AG10803 (cell line): ENCODE measurements around the gene DIS3L2.
"Not testable (repeated sequence)": the region's sequence is repeated elsewhere in the genome, so short reads cannot be mapped to it uniquely, and the experiment has no call there.

Experiments
- DNase-seq: peaks from one replicate; pipeline ENCODE4 v3.0.0; 2010; ENCODE audit warnings: low read depth
- H3K4me3 ChIP-seq: 2 replicates; pipeline ENCODE4 v1.5.1; 2011; ENCODE audit warnings: mild to moderate bottlenecking, low read length, control low read depth
- TF ChIP-seq, protein P1 (sequence below): conservative IDR thresholded peaks from 2 replicates; pipeline ENCODE4 v1.5.1; 2011; ENCODE audit warnings: mild to moderate bottlenecking, low read length, control low read depth, inconsistent platforms

Gene DIS3L2

DNA sequence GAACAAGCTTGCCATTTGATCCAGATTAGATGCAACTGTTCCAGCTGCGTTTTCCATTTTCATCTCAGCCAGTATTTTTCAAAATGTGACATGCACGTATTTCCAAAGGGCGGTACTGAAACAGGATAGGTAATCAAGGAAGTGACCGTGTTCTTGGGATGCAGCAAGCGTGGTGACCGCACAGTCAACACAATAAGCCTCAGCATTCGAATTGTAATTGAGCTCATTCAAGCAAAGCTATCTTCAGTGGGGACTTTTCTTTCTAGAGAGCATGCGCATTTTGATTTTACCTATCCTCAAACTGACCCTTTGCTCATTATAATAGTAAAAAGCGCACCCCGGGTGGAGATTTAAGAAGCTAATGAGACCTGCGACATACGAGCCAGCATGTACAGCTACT lies 413.7 kb downstream of the DIS3L2 start:
- TF ChIP-seq, protein P1, sequence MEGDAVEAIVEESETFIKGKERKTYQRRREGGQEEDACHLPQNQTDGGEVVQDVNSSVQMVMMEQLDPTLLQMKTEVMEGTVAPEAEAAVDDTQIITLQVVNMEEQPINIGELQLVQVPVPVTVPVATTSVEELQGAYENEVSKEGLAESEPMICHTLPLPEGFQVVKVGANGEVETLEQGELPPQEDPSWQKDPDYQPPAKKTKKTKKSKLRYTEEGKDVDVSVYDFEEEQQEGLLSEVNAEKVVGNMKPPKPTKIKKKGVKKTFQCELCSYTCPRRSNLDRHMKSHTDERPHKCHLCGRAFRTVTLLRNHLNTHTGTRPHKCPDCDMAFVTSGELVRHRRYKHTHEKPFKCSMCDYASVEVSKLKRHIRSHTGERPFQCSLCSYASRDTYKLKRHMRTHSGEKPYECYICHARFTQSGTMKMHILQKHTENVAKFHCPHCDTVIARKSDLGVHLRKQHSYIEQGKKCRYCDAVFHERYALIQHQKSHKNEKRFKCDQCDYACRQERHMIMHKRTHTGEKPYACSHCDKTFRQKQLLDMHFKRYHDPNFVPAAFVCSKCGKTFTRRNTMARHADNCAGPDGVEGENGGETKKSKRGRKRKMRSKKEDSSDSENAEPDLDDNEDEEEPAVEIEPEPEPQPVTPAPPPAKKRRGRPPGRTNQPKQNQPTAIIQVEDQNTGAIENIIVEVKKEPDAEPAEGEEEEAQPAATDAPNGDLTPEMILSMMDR = no peak
- no peak overlapping the region for H3K4me3 ChIP-seq
- no peak for DNase-seq

DNA sequence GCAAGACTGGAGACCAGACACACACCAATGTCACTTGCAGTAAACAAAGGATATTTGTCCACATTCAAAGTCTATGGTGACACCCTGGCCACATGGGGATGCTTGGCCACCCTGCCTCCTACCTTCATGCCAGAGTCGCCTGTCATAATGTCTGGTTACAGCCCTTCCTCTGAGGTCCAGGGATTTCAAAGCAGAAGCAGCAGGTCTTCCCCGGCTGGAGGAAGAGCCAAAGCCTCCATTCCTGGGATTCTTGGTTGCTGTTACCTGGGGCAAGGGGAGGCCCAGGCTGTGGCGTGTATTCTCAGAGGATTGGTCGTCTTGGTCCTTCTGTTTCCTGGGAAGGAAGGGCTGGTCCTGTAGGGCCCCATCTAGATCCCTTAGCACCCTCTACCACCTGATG lies 414.7 kb downstream of the DIS3L2 start:
- DNase-seq = no peak
- TF ChIP-seq, protein P1 = no peak
- no peak overlapping the region for H3K4me3 ChIP-seq

DNA sequence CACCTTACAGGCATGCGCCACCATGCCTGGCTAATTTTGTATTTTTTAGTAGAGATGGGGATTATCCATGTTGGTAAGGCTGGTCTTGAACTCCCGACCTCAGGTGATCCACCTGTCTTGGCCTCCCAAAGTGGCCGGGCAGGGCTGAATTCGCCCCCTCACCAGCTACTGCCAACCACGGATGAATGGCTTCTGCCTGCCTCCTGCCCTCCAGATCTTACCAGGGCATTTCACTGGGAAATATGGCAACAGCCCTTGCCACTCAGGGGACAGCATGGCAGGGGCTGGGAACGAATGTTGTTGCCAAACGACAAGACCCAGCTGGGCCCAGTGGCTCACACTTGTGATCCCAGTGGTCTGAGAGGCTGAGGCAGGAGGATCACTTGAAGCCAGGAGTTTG lies 415.2 kb downstream of the DIS3L2 start:
- TF ChIP-seq, protein P1 = no peak
- DNase-seq = no peak
- H3K4me3 ChIP-seq = no peak overlapping the region

DNA sequence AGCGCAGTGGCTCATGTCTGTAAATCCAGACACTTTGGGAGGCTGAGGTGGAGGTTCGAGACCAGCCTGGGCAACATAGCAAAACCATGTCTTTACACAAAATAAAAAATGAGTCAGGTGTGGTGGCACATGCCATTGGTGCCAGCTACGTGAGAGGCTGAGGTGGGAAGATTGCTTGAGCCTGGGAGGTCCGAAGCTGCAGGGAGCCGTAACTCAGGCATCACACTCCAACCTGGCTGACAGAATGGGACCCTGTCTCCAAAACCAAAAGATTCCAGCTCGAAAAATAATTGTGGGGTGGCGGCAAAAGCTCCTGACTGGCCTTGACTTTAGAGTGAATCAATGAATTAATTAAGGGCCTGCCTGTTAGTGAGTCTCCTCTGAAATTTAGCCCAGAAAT lies 415.8 kb downstream of the DIS3L2 start:
- H3K4me3 ChIP-seq = no peak overlapping the region
- TF ChIP-seq, protein P1 = no peak
- DNase-seq = no peak

DNA sequence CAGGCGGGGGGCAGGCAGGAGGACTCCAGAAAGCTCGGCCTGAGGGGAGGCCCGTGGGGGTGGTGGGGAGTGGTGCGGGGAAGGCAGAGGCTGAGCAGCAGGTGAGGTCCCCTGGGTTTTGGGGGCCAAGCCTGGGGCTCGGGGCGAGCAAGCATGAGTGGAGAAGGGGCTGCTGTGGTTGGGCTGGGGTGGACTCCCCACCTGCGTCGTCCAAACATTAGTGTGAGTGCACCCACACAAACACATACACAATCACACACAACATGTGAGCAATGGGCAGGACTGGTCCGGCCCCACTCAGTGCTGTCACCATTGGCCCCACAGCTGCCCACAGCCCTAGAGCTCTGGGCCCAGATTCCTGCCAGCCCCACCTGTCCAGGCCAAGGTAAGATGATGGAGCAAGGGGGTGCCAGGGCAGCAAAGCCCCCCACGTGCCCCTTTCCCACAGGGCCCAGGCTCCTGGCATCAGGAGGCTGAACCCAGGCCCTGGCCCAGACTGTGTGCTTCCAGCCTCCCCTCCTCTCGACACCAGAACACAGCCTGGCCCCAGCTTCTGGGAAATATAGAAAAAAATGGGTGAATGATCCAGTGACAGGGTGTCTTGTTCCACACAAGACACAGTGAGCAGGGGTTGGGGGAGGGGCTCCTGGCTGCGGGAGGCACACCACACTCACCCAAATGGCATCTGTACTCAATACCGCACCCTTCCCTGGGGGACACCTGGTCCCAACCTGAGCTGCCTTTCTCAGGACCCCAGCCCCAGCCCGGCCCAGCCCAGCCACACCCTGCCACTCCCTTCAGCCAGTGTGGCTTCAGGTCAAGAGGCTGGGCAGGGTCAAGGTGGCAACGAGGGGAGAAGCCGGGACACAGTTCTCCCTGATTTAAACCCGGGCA lies 416.6 kb downstream of the DIS3L2 start:
- no peak overlapping the region for H3K4me3 ChIP-seq
- TF ChIP-seq, protein P1 = no peak
- no peak for DNase-seq

DNA sequence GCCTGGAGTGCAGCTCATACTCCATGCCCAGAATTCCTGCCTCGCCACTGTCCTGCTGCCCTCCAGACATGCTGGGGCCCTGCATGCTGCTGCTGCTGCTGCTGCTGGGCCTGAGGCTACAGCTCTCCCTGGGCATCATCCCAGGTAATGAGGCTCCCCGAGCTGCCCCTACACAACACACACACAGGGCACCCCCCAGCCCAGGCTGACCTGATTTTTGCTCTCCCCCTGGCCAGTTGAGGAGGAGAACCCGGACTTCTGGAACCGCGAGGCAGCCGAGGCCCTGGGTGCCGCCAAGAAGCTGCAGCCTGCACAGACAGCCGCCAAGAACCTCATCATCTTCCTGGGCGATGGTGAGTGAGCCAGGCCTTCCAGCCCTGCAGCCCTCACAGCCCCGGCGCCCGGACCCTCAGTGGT lies 417.2 kb downstream of the DIS3L2 start, which contains the start of gene ALPP:
TSS of gene ALPP (plus strand) at position 17 of the 417 bp plus-strand sequence. CDS start at position 69, 52 bp downstream.
- not testable (repeated sequence) for DNase-seq, H3K4me3 ChIP-seq

DNA sequence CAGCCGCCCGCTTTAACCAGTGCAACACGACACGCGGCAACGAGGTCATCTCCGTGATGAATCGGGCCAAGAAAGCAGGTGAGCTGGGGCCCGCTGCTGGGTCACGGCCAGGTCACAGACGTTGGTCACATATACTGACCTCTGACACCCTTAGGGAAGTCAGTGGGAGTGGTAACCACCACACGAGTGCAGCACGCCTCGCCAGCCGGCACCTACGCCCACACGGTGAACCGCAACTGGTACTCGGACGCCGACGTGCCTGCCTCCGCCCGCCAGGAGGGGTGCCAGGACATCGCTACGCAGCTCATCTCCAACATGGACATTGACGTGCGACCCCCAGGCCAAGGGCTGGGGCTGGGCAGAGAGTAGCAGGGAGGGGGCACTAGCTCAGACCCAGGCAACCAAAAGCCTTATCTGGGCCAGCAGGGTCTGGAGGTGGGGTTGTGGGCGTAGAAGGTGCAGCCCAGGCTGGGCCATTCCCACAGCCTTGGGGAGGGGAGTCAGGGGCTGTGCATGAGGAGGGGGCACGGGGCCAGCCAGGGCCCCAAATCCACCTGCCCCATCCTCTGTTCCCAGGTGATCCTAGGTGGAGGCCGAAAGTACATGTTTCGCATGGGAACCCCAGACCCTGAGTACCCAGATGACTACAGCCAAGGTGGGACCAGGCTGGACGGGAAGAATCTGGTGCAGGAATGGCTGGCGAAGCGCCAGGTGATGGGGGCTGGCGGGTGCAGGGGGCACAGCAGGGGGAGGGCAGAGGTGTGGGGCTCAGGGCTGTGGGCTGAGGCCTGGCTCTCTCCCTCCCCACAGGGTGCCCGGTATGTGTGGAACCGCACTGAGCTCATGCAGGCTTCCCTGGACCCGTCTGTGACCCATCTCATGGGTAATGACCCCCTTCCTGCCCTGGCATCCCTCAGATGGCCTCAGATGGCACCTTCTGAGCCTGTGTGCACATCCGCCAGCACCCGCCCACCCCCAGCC lies 418.4 kb downstream of the DIS3L2 start:
- H3K4me3 ChIP-seq, DNase-seq: not testable (repeated sequence)

DNA sequence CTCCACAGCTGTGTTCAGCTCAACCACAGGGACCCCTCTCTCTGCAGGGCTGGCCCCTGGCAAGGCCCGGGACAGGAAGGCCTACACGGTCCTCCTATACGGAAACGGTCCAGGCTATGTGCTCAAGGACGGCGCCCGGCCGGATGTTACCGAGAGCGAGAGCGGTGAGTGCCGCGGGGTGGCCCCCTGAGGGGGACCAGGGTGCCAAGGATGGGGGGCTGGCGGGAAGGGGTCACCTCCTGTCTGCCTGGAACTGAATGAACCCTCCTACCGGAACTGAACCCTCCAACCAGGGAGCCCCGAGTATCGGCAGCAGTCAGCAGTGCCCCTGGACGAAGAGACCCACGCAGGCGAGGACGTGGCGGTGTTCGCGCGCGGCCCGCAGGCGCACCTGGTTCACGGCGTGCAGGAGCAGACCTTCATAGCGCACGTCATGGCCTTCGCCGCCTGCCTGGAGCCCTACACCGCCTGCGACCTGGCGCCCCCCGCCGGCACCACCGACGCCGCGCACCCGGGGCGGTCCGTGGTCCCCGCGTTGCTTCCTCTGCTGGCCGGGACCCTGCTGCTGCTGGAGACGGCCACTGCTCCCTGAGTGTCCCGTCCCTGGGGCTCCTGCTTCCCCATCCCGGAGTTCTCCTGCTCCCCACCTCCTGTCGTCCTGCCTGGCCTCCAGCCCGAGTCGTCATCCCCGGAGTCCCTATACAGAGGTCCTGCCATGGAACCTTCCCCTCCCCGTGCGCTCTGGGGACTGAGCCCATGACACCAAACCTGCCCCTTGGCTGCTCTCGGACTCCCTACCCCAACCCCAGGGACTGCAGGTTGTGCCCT lies 419.9 kb downstream of the DIS3L2 start:
- not testable (repeated sequence) for H3K4me3 ChIP-seq, DNase-seq
